ENCODE results near the gene OLIG2.

Gene OLIG2

GRCh38 chr21:33020558-33021100, 5.1 kb upstream of the OLIG2 start:
- DNase-seq, result no peak

- DNase-seq, result no peak
These were observed 4.6 kb upstream of the OLIG2 start for GRCh38 chr21:33021150-33021549.

GRCh38 chr21:33021667-33022066, 4.1 kb upstream of the OLIG2 start:
- no peak for DNase-seq

GRCh38 chr21:33022489-33022827, 3.3 kb upstream of the OLIG2 start:
- DNase-seq, result no peak

- DNase-seq, result no peak
These were observed 2.7 kb upstream of the OLIG2 start for GRCh38 chr21:33022828-33023573.

- DNase-seq, result no peak
These were observed 2.0 kb upstream of the OLIG2 start for GRCh38 chr21:33023574-33024200.

- no peak for DNase-seq
These were observed 1.3 kb upstream of the OLIG2 start for GRCh38 chr21:33024201-33025103.

GRCh38 chr21:33025106-33025488, 638 bp upstream of the OLIG2 start:
- DNase-seq, result no peak

- no peak for DNase-seq
These were observed 716 bp downstream of the OLIG2 start for GRCh38 chr21:33026443-33026858.

GRCh38 chr21:33026878-33027400, 1.2 kb downstream of the OLIG2 start:
- no peak for DNase-seq

- no peak for DNase-seq
These were observed 1.9 kb downstream of the OLIG2 start for GRCh38 chr21:33027401-33028286.

GRCh38 chr21:33028287-33028670, 2.5 kb downstream of the OLIG2 start:
- DNase-seq, result no peak

- DNase-seq, result no peak
These were observed 3.1 kb downstream of the OLIG2 start for GRCh38 chr21:33028773-33029384.

GRCh38 chr21:33029385-33029921, 3.7 kb downstream of the OLIG2 start:
- no peak for DNase-seq

GRCh38 chr21:33029975-33030461, 4.3 kb downstream of the OLIG2 start:
- no peak for DNase-seq

- DNase-seq, result no peak
These were observed 4.9 kb downstream of the OLIG2 start for GRCh38 chr21:33030633-33031032.

GRCh38 chr21:33031152-33031911, 5.6 kb downstream of the OLIG2 start:
- DNase-seq, result no peak

GRCh38 chr21:33032434-33033047, 6.8 kb downstream of the OLIG2 start:
- no peak for DNase-seq

- no peak for DNase-seq
These were observed 7.6 kb downstream of the OLIG2 start for GRCh38 chr21:33033094-33033951.

Data from NCI-H446 (cell line).